H9 (cell line): ENCODE measurements around the gene TMCC2. TPM values are rescaled to one million over a fixed set of nuclear protein-coding genes. Genes with fewer than 3 reads are reported as not detected.
A peak's percentile ranks its signal among the peaks of the same experiment; 100 is the strongest.

ENCODE experiments used
- DNase-seq: peaks from one replicate; pipeline ENCODE4 v3.0.0-alpha.2; 2017
- H2AFZ ChIP-seq: one replicate; pipeline ENCODE4 v1.6.1; 2013; ENCODE audit warnings: mild to moderate bottlenecking, low read length, control low read depth, moderate library complexity
- H2AK5ac ChIP-seq: 2 replicates; pipeline ENCODE4 v1.6.1; 2013; ENCODE audit warnings: low read length, control low read depth, mixed read lengths; ENCODE audit not compliant: insufficient read length
- H2BK120ac ChIP-seq: one replicate; pipeline ENCODE4 v1.6.1; 2013; ENCODE audit warnings: low read depth, mild to moderate bottlenecking, low read length, control low read depth, inconsistent platforms; ENCODE audit not compliant: poor library complexity, severe bottlenecking
- H2BK12ac ChIP-seq: 2 replicates; pipeline ENCODE4 v1.6.1; 2013; ENCODE audit warnings: low read length, control low read depth, mixed read lengths, low read depth; ENCODE audit not compliant: insufficient read length
- H2BK15ac ChIP-seq: 2 replicates; pipeline ENCODE4 v1.6.1; 2013; ENCODE audit warnings: low read depth, low read length, control low read depth
- H2BK20ac ChIP-seq: one replicate; pipeline ENCODE4 v1.6.1; 2013; ENCODE audit warnings: low read depth, mild to moderate bottlenecking, low read length, control low read depth, inconsistent platforms; ENCODE audit not compliant: poor library complexity, severe bottlenecking
- H2BK5ac ChIP-seq: 2 replicates; pipeline ENCODE4 v1.6.1; 2013; ENCODE audit warnings: low read length, control low read depth, mixed read lengths; ENCODE audit not compliant: insufficient read length
- H3K14ac ChIP-seq: 2 replicates; pipeline ENCODE4 v1.6.1; 2013; ENCODE audit warnings: low read length, control low read depth; ENCODE audit not compliant: insufficient read depth
- H3K18ac ChIP-seq: 2 replicates; pipeline ENCODE4 v1.6.1; 2013; ENCODE audit warnings: low read depth, mild to moderate bottlenecking, mixed read lengths, low read length, control low read depth; ENCODE audit not compliant: insufficient read length
- H3K23ac ChIP-seq: 2 replicates; pipeline ENCODE4 v1.6.1; 2013; ENCODE audit warnings: low read length, control low read depth, mixed read lengths, low read depth; ENCODE audit not compliant: insufficient read length
- H3K23me2 ChIP-seq: 2 replicates; pipeline ENCODE4 v1.6.1; 2013; ENCODE audit warnings: low read depth, mild to moderate bottlenecking, mixed read lengths, low read length, control low read depth; ENCODE audit not compliant: insufficient read length, poor library complexity, severe bottlenecking
- H3K27ac ChIP-seq: 2 replicates; pipeline ENCODE4 v1.5.1; 2013; ENCODE audit warnings: low read length, control low read depth, mixed read lengths, low read depth; ENCODE audit not compliant: insufficient read length
- H3K27me3 ChIP-seq: 2 replicates; pipeline ENCODE4 v1.6.1; 2013; ENCODE audit warnings: low read length, control low read depth, inconsistent platforms; ENCODE audit not compliant: insufficient read depth
- H3K4ac ChIP-seq: 2 replicates; pipeline ENCODE4 v1.6.1; 2013; ENCODE audit warnings: low read depth, mild to moderate bottlenecking, control low read depth, inconsistent platforms, low read length, moderate library complexity
- H3K4me1 ChIP-seq: 2 replicates; pipeline ENCODE4 v1.6.1; 2013; ENCODE audit warnings: low read length, control low read depth, inconsistent platforms; ENCODE audit not compliant: insufficient read depth
- H3K4me2 ChIP-seq: 2 replicates; pipeline ENCODE4 v1.6.1; 2013; ENCODE audit warnings: low read length, control low read depth, mixed read lengths; ENCODE audit not compliant: insufficient read length, insufficient read depth
- H3K56ac ChIP-seq: 2 replicates; pipeline ENCODE4 v1.6.1; 2013; ENCODE audit warnings: low read depth, mild to moderate bottlenecking, mixed read lengths, low read length, control low read depth; ENCODE audit not compliant: insufficient read length
- H3K79me1 ChIP-seq: 2 replicates; pipeline ENCODE4 v1.6.1; 2013; ENCODE audit warnings: low read depth, mild to moderate bottlenecking, moderate library complexity, low read length, control low read depth, inconsistent platforms; ENCODE audit not compliant: insufficient read depth, poor library complexity, severe bottlenecking
- H3K79me2 ChIP-seq: 2 replicates; pipeline ENCODE4 v1.6.1; 2013; ENCODE audit warnings: low read length, control low read depth, inconsistent platforms; ENCODE audit not compliant: insufficient read depth
- H3K9ac ChIP-seq: 2 replicates; pipeline ENCODE4 v1.6.1; 2013; ENCODE audit warnings: low read length, control low read depth, mixed read lengths; ENCODE audit not compliant: insufficient read length; ENCODE audit errors: extremely low read depth
- H3K9me3 ChIP-seq: one replicate; pipeline ENCODE4 v1.6.1; 2013; ENCODE audit warnings: low read depth, low read length, inconsistent platforms; ENCODE audit not compliant: control insufficient read depth
- H3T11ph ChIP-seq: one replicate; pipeline ENCODE4 v1.6.1; 2013; ENCODE audit warnings: mild to moderate bottlenecking, low read length, control low read depth, inconsistent platforms
- H4K20me1 ChIP-seq: one replicate; pipeline ENCODE4 v1.6.1; 2013; ENCODE audit not compliant: control insufficient read depth, insufficient read length, insufficient read depth
- H4K5ac ChIP-seq: 2 replicates; pipeline ENCODE4 v1.6.1; 2013; ENCODE audit warnings: low read depth, mild to moderate bottlenecking, mixed read lengths, low read length, control low read depth; ENCODE audit not compliant: insufficient read length
- H4K8ac ChIP-seq: replicated peaks from 2 replicates; pipeline ENCODE4 v1.6.1; 2013; ENCODE audit warnings: low read length, control low read depth, mixed read lengths, low read depth; ENCODE audit not compliant: insufficient read length
- H4K91ac ChIP-seq: 2 replicates; pipeline ENCODE4 v1.6.1; 2013; ENCODE audit warnings: low read depth, mild to moderate bottlenecking, moderate library complexity, mixed read lengths, low read length, control low read depth; ENCODE audit not compliant: insufficient read length
- H3K27ac Mint-ChIP-seq, 3 experiments: 2 replicates in 2 of 3; 3 replicates in 1 of 3; pipeline ENCODE4 v1.8.0; 2020 to 2021; ENCODE audit warnings: mixed read lengths in 3 of 3, mild to moderate bottlenecking in 1 of 3, moderate library complexity in 1 of 3
- H3K27me3 Mint-ChIP-seq: 2 replicates; pipeline ENCODE4 v1.8.0; 2021; ENCODE audit warnings: low read depth, mild to moderate bottlenecking, moderate library complexity, mixed read lengths
- H3K36me3 Mint-ChIP-seq, 3 experiments: 2 replicates in 2 of 3; 3 replicates in 1 of 3; pipeline ENCODE4 v1.8.0; 2020 to 2021; ENCODE audit warnings: low read depth in 3 of 3, mixed read lengths in 3 of 3; ENCODE audit not compliant: insufficient read depth in 1 of 3
- H3K4me1 Mint-ChIP-seq, 2 experiments: 2 replicates each; pipeline ENCODE4 v1.8.0; 2020; ENCODE audit warnings: mixed read lengths in 2 of 2
- H3K4me3 Mint-ChIP-seq, 2 experiments: 2 replicates in 1 of 2; 3 replicates in 1 of 2; pipeline ENCODE4 v1.8.0; 2020 to 2021; ENCODE audit warnings: mild to moderate bottlenecking in 2 of 2, mixed read lengths in 2 of 2, moderate library complexity in 1 of 2
- H3K9me3 Mint-ChIP-seq, 2 experiments: 2 replicates in 1 of 2; 3 replicates in 1 of 2; pipeline ENCODE4 v1.8.0; 2020; ENCODE audit warnings: mild to moderate bottlenecking in 2 of 2, mixed read lengths in 2 of 2, moderate library complexity in 1 of 2
- WGBS: extraction: QIAGEN DNeasy Blood & Tissue Kit; methylation state at CpG from one replicate; pipeline ENCODE4 v1.1.7; 2013; ENCODE audit warnings: missing lambda C conversion rate, low lambda C conversion rate, mixed read lengths; ENCODE audit not compliant: insufficient read length; ENCODE audit errors: extremely low coverage; 5-methylcytosine and 5-hydroxymethylcytosine counted together
- total RNA-seq: library from RNA; stranded (reverse); gene quantifications from 2 replicates; pipeline ENCODE4 v1.2.1, GENCODE V29; 2021
- TF ChIP-seq, protein P1 (sequence below): fragments of 200-600 bp; sonication (generic); conservative IDR thresholded peaks from 3 replicates; pipeline ENCODE4 v1.8.0; 2021; ENCODE audit warnings: antibody characterized with exemption, mild to moderate bottlenecking

TMCC2 gene
- total RNA-seq, 1 experiment from 2014 or later = 11.7 TPM

DNA sequence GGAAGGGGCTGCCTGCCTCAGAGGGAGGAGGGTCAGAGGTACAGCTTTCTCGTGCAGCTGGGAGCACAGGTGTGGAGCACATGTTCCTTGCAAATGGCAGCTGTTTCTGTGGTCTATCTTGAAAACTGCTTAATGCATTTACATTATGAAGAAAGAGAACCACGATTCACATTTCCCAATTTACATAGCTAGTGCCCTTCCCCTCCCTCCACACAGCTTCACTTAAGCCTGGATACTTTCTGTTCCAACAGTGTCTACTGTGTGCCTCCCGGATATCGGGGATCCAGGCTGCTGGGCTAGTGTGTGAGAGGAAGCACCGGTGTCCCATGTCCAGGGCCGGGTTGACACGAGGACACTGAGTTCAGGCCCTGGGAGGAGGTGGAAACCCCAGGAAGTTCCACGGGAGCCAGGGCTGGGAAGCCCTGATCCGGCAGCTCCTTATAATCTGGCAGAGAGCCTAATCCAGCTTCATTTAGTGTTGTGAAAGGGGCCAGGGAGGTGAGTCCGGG is 31.6 kb downstream of the TMCC2 start:
- no peak overlapping the region for H3K56ac ChIP-seq
- no peaks in the 10 kb centered on the region for H3K23me2 ChIP-seq
- H3K27me3 ChIP-seq = no peaks in the 10 kb centered on the region
- no peaks in the 10 kb centered on the region for H3K36me3 Mint-ChIP-seq
- no peak overlapping the region for H2AFZ ChIP-seq
- H4K91ac ChIP-seq = no peak overlapping the region
- no peak overlapping the region for H3T11ph ChIP-seq
- no peak overlapping the region for H3K14ac ChIP-seq
- no peaks in the 10 kb centered on the region for H3K79me1 ChIP-seq
- no peak overlapping the region for H2BK20ac ChIP-seq
- no peak overlapping the region for H3K23ac ChIP-seq
- no peak overlapping the region for H3K4me3 Mint-ChIP-seq
- H3K4me1 Mint-ChIP-seq = peaks cover 43% of the 10 kb centered on the region in 2 experiments
- H2AK5ac ChIP-seq = no peak overlapping the region
- no peak overlapping the region for H3K4ac ChIP-seq
- no peak for DNase-seq
- H4K8ac ChIP-seq = no peak overlapping the region
- no peaks in the 10 kb centered on the region for H3K9me3 Mint-ChIP-seq
- no peak overlapping the region for H4K5ac ChIP-seq
- no peak overlapping the region for H3K4me2 ChIP-seq
- H3K27ac Mint-ChIP-seq = peak overlapping the region in 1 of 3 experiments; percentile 16; a peak in 2 of 7 replicates
- H3K27me3 Mint-ChIP-seq = no peaks in the 10 kb centered on the region; the same call in 1 of the 2 replicates
- H3K18ac ChIP-seq = peak overlapping the region; percentile 6
- H4K20me1 ChIP-seq = no peaks in the 10 kb centered on the region
- no peaks in the 10 kb centered on the region for H3K9me3 ChIP-seq
- TF ChIP-seq, protein P1, sequence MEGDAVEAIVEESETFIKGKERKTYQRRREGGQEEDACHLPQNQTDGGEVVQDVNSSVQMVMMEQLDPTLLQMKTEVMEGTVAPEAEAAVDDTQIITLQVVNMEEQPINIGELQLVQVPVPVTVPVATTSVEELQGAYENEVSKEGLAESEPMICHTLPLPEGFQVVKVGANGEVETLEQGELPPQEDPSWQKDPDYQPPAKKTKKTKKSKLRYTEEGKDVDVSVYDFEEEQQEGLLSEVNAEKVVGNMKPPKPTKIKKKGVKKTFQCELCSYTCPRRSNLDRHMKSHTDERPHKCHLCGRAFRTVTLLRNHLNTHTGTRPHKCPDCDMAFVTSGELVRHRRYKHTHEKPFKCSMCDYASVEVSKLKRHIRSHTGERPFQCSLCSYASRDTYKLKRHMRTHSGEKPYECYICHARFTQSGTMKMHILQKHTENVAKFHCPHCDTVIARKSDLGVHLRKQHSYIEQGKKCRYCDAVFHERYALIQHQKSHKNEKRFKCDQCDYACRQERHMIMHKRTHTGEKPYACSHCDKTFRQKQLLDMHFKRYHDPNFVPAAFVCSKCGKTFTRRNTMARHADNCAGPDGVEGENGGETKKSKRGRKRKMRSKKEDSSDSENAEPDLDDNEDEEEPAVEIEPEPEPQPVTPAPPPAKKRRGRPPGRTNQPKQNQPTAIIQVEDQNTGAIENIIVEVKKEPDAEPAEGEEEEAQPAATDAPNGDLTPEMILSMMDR = no peak
- WGBS = no CpG with 5 or more reads among the region's 10 CpGs
- H3K79me2 ChIP-seq = no peaks in the 10 kb centered on the region
- H3K27ac ChIP-seq = no peak overlapping the region
- H2BK5ac ChIP-seq = no peak overlapping the region
- H2BK12ac ChIP-seq = no peak overlapping the region
- no peak overlapping the region for H2BK120ac ChIP-seq
- H3K4me1 ChIP-seq = peaks cover 8% of the 10 kb centered on the region
- H2BK15ac ChIP-seq = no peak overlapping the region
- no peak overlapping the region for H3K9ac ChIP-seq
